NOMO-1 treated with DMSO at 0.1 percent for 48 hours (cell line): ENCODE data around the gene HDAC9.

Experiments used
- DNase-seq: peaks from one replicate; lab custom pipeline; 2025; ENCODE audit not compliant: unreplicated experiment; lab: John Stamatoyannopoulos, UW

Gene HDAC9

DNA sequence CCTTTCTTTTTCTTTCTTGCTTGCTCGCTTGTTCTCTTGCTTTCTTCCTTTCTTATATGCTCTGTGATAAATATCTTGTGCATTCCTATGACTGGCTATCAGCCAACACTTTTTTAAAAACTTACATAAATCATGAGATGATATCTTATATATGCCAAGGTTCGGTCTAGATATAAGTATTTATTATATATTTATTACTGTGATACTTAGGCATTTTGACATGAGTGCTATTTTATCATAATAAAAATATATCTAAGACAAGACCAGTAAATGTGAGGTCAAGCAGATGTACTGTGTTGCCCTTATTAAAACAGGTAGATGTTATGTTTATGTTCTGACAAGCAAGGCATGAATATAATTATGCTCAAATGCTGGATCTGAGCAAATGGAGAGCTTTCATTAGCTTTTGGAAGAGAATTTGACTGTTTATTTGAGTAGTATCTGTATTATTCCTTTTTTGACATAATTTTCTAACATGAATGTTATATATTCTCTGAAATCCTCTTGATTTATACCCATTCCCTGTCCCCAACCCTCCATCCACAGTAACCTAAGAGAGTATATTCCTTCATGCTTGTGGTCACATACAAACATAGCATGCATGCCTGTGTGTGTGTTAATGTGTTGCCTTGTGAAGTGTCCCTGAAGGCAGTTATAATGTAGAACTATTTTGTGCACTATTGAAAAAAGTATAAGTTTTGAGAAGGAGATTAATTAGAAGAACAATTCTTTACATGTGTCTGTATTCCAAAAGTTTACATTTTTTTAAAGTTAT lies 158.0 kb downstream of the HDAC9 start:
- no peak for DNase-seq

DNA sequence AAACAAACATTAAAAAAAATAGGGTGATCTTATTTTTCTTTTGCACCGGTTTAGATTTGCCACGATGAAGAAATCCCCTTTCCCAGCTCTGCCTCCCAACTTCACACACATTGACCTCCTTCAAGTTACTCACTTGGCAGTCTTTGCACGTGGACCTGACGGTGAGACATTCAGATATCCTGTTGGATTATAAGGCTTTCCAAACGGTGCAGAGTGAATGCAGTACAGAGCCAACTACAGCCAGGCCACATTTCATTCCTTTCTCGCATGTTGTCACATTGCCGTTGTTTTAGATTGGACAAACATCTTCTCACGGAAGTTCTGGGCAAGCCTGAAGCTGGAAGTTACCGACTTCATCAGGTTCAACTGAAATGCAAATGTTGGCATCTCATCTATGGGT lies 159.2 kb downstream of the HDAC9 start:
- no peak for DNase-seq

DNA sequence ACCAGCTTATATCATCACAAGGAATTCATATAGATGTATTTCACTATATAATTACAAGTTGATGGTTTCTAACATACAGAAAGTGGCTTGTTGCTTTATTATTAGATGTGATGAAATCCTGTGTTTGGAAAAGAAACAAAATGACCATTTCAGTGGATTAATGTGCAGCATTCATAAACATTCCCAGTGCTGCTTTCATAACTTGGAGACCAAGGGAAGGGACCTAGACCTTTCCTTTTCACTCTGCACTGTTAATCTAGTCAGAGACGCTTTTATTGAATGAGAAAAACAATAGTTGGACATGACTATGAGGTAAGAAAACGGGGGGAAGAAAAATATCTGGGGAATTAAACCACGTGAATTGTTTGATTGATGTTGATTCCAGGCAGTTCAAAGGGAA lies 160.0 kb downstream of the HDAC9 start:
- DNase-seq, result no peak

DNA sequence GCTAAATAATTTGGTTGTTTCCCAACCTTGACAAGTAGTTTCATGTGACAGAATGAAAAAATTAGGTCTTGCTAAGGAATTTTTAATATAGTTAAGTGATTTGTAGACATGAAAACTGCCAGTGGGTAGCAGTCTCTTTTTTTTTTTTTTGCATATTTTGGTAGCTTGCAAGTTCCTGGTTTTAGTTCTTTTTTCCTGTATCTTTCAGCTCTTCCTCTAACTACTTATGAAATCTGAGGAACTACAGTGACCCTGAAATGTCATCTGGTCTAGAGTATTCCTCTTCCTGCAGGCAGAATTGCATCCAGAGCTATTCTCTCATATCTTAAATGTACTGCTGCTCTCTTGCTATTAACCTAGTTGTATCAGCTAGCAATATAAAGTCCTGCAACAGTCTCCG lies 160.4 kb downstream of the HDAC9 start:
- peak; percentile 28 for DNase-seq

DNA sequence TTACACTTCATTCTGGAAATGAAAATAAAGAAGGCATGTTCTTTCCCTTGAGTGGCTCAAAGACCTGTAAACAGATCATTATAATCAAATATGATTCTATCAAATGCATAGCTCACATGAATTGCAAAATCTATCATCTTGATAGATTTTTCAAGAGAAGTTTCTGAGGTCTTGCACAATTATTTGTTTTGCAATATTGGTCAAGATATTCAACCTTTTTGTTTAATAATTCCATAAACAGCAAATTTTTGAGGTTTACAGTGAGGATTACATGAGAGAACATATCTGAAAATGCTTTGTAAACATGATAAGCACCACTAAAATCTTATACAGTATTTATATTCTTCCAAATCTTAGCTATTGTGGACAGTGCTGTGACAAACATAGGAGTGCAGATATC lies 160.8 kb downstream of the HDAC9 start:
- DNase-seq, result no peak

DNA sequence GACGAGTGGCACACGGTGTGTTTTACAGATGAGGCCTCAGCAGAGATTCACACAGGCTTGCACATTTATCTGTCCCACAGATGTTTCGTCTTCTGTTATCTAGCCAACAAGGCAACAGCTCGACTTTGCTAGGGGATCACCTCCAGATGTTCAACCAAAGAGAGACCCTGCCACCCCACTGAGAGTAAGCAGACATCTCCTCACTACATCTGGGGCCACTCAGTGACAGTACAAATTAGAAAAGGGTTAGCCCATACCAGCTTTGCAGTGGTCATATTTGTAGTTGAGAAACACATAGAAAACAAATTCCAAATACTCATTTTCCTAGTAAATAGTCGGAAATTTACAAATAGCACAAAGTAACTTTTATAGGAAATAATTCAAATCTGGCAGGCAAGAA lies 164.2 kb downstream of the HDAC9 start:
- no peak for DNase-seq

DNA sequence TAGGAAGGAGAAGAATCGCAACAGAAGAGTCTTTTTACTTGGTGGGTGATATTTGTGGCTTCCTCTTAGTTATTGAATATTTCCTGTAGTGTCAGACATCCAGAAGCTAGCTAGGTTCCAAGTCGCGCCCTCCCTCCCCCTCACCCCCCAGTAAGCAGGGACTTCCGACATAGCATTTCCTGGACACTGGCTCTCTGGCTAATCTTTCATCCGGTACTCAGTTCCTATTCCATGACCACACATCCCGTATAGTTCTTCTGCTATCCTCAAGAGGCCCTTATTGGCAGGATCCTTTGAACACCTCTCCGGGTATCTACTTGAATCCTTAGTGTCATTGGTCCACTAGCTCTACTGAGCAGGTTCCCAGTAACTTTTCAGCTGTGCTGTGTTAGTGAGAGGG lies 167.8 kb downstream of the HDAC9 start:
- no peak for DNase-seq

DNA sequence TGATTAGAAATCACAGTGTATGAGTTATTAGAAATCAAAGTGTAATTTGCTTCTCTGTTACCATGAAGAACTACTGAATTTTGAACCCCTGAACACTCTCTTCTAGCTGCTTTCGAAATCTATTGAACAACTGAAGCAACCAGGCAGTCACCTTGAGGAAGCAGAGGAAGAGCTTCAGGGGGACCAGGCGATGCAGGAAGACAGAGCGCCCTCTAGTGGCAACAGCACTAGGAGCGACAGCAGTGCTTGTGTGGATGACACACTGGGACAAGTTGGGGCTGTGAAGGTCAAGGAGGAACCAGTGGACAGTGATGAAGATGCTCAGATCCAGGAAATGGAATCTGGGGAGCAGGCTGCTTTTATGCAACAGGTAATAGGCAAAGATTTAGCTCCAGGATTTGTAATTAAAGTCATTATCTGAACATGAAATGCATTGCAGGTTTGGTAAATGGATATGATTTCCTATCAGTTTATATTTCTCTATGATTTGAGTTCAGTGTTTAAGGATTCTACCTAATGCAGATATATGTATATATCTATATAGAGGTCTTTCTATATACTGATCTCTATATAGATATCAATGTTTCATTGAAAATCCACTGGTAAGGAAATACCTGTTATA lies 170.7 kb downstream of the HDAC9 start:
- peak; percentile 82 for DNase-seq

DNA sequence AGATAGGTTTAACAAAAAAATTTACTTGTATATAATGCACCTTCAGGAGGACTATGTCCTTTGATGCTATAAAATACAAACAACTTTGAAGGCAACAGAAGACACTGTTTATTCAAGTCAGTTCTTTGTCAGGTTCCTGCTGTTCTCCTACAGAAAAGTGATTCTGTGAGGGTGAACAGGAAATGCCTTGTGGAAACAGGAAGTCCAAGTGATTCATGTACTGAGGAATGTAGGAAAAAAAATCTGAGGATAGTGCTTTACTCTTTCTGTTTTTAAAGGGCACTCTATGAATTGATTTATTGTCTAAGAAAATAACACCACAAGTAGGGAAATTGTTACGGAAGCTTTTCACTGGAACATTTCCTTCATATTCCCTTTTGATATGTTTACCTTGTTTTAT lies 171.9 kb downstream of the HDAC9 start:
- DNase-seq, result no peak

DNA sequence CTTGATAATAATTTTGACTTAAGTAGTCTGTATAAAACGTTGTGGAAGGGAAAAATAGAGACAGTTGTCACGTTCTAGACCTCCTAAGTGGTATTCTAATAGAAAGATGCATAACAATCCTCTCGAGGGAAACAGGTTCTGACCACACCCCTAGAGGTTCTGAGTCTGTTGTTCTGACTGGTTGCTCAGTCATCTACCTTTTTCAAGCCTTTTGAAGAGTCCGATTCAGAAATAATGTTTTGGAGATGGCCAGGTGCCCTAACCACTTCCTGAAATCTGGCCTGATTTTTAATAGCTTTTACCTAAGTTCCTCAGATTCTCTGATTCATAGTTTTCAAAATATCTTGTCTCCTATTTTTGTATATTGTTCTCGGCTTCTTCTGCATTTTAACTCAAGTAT lies 175.6 kb downstream of the HDAC9 start:
- no peak for DNase-seq

DNA sequence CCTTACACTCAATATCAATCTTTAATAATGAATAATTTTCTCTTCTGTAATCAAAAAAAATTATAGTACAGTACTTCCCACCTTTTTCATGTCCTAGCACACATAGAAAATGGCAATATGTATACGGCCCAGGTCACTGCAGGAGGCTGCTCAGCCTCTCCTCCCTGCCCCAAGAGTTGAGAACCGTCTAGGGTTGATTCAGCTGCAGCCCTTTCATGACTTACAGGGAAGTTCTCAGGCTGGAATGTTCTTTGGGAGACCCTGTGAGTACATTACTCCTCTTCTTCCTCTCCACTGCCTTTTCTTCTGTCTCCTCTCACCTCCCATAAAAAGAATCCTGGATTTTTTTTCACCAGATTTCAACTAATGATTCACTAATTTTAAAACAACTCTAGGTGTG lies 180.0 kb downstream of the HDAC9 start:
- DNase-seq, result no peak

DNA sequence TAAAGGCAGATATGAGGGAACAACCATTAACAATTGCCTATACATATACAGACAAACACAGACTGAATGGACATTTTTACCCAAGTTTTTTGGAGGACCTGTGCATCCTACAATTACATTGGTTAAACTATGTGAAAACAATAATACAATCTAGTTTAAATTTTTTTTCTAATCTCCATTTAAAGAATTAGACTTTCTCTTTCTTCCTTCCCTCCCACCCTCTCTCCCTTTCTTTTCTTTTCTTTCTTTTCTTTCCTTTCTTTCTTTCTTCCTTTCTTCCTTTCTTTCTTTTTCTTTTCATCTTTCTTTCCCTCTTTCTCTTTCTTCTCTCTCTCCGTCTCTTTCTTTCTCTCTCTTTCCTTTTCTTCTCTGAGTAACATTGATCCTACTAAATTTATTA lies 183.7 kb downstream of the HDAC9 start:
- DNase-seq, result no peak

DNA sequence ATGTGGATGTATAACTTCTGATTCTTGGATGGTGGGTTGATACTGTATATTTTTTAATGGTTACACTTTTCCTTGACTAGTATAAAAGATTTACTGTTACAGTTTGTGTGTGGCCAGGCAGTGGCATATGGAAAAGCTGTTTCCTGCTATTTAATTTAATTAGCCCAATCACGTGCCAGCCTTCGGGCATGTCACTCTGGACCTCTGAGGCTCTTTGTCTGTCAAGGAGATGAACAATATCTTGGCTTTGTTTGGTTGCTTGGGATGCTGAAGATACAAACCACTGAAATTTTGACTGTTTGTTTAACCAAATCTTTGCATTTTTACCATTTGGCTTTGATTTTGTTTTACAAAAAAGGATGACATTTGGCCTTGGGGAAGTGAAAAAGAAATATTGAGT lies 185.0 kb downstream of the HDAC9 start:
- DNase-seq, result no peak

DNA sequence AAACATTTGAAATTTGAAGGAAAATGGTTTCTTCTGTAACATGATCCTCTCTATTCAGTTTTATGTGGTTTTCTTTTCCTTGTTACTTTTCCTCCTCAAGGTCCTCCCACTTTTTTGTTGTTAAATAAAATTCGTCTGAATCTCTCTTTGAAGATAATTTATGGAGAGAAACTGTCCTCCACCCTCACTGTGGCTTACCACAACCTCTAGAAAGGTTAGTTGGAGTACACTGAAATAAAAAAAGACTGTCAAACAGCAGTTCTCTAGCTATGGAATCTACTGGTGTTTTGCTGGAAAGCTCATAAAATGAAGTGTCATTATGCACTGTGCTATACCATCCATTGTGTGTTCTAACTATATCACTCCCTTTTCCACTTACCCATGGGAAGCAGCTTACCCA lies 189.4 kb downstream of the HDAC9 start:
- DNase-seq, result peak; percentile 10

DNA sequence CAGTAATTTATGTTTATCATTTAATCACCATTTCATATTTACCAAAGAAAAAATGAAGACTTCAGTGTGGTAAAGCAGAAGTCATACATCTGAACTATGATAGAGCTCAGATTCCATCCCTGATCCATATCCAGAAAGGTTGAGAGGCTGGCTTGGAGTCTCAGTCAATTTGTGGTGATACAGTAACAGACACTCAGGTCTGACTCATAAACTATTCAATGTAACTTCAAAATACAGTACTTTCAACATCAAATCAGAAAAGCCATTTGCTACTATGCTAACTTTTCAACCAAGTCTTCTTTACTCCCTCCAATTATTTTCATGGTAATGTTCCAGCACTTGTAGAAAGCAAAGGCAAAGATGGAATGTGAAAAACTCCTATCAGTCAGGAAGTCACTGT lies 190.4 kb downstream of the HDAC9 start:
- DNase-seq, result no peak

DNA sequence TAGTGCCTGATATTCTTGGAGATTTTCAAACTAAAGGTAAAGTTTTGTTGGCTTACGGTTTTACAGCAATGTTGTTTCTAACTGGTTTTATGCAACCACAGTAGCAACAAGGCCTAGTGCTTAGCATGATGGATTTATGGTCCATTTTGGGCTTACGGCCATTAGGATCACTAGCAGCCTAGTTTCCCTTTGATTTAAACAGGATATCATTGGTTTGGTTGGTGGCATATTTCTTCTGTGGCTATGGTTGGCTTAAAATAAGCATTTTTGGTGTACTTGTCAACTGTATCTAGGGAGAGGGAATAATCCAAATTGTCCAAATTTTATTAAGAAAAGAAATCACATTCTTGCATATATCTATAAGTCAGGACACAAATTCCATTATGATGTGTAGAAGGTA lies 194.0 kb downstream of the HDAC9 start:
- no peak for DNase-seq

DNA sequence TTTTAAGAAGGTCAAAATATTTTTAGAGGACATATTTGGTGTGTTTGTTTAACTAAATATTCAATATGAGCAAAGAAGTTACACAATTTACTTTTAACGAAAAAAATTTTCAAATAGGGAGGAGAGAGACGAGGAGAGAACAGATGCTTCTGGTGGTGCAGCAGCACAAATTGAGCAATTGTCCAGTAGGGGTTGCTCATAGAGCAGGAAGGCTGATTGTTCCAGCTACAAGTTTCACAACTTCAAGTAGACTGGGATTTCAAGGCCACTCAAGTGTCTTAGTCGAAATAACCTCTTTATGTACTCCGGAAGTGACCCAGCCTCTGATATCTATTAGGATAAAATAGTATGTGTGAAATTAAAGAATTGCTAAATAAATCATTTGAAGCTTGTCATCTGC lies 197.9 kb downstream of the HDAC9 start:
- DNase-seq, result peak; percentile 60

DNA sequence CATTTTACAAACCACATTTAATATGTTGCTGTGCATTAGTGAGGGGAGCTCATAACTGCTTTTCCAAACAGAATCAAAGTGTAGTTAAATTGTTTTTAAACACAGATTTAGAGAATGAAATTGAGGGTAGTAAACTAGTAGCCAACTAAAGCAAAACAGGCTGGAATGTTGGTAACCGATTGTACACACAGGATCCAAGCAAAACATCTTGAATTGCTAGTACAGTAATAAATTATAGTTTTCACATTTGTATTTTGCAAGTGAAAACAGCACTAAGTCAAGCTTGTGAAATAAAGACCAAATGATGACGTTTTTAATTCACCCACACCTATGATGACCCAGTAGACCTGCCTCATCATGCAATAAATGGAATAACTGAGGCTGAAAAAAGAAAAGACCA lies 198.3 kb downstream of the HDAC9 start:
- DNase-seq, result no peak

DNA sequence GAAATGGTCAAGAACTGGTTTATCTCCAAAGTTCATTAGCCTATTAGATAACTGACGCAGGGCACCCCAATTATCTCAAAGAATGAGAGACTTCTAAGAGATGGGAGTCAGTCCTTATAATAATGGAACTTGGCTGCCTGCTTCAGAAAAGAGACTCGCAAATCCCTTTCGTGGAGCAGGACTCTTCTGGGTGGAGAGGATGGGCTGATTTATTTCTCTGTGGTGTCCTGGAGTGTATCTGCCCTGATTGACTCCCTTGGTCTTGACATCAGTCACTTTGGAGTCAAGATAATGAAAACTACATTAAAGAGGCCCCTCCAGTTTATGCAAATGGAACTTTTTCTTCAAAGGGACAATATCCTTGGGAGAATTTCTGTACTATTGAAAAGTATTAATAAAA lies 198.9 kb downstream of the HDAC9 start:
- no peak for DNase-seq

DNA sequence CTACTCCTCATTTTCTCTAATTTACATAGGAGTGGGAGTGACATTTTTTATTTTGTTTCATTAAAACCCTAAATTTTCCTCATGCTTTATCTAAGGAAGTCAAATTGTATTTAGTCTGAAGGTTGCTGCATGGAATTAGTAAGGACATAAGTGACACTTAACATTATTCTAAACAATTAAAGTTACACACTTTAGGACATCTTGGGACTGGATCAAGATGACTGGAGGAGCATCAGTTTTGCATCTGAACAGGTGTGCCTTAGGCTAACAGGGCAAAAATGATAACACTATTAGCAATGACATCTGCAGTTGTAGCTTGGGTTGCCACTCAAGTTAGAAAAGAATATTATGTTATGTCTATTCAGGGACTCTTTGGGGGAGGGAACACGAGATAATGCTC lies 199.4 kb downstream of the HDAC9 start:
- DNase-seq, result no peak

DNA sequence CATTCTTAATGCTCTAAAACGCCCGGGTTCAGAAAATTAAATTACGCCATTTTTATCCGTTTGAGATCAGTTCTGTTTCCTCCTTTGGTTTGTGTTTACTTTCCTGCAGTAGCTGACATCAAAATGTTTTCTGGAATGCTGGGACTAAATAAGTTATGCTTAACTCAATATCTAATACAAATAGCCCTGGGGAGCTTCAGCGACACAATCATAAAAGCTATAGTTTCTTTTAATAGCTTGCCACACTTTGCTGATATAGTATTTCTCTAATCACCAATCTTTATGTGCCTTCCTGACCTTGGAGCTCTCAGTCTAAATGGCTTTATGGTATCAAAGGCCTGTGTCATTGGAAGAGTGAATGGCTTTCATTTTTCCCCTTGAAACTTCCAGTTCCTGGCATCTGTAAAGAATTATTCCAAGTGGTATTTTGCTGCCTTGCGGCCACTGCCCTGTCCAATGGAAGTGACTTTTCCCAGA lies 202.7 kb downstream of the HDAC9 start:
- no peak for DNase-seq

DNA sequence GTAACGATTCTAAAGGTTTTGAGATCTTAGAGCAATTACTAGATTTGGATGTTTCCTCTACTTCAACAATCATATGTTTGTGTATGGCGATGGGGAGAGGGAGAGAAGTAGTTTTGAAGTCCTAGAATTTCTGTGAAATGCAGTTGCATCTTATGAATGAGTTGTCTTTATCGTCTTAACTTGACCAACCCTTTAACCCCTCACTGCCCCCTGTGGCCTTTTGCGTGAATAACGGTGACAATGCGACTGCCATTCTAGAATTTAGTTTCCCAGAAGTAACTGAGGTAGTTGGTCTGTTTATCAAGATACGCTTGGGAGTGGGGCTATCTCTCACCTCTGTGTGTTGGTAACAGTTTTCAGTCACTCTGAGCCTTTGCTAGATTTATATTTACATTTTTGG lies 204.6 kb downstream of the HDAC9 start:
- peak; percentile 3 for DNase-seq
